Activated CD4-positive, alpha-beta T cell treated with anti-CD3 and anti-CD28 coated beads, Interleukin-2, amount 10 ng/mL, durations not matched to agents 7 days and 5 days (primary cell): ENCODE measurements around the gene DPP9. TPM values are rescaled to one million over a fixed set of nuclear protein-coding genes. Genes with fewer than 3 reads are reported as not detected.

Source experiments
- CTCF ChIA-PET: fragments of 350-600 bp; sonication (Branson Sonifier 250); formaldehyde crosslinking; loops from one replicate; lab custom pipeline; 2021; ENCODE audit warnings: antibody characterized with exemption; lab: Charles Lee
- POLR2A ChIA-PET: fragments of 350-600 bp; sonication (Branson Sonifier 250); formaldehyde crosslinking; loops from one replicate; lab custom pipeline; 2021; ENCODE audit warnings: antibody characterized with exemption; lab: Charles Lee
- DNase-seq: peaks from one replicate; pipeline ENCODE4 v3.0.0-alpha.2; 2020
- H3K27ac Mint-ChIP-seq: one replicate; pipeline ENCODE4 v1.8.0; 2021; ENCODE audit warnings: mild to moderate bottlenecking, moderate library complexity, mixed read lengths
- H3K27me3 Mint-ChIP-seq: one replicate; pipeline ENCODE4 v1.8.0; 2021; ENCODE audit warnings: mixed read lengths
- H3K36me3 Mint-ChIP-seq: one replicate; pipeline ENCODE4 v1.8.0; 2021; ENCODE audit warnings: low read depth, mixed read lengths
- H3K4me1 Mint-ChIP-seq: one replicate; pipeline ENCODE4 v1.8.0; 2021; ENCODE audit warnings: mixed read lengths
- H3K4me3 Mint-ChIP-seq: one replicate; pipeline ENCODE4 v1.8.0; 2021; ENCODE audit warnings: mild to moderate bottlenecking, moderate library complexity, mixed read lengths
- H3K9me3 Mint-ChIP-seq: one replicate; pipeline ENCODE4 v1.8.0; 2021; ENCODE audit warnings: mixed read lengths
- total RNA-seq, 2 experiments: library from RNA; stranded (reverse); gene quantifications; one replicate each; pipeline ENCODE4 v1.2.3, GENCODE V29; 2021

DPP9 gene
- total RNA-seq, result 10 to 100 TPM; 70.5 to 79.3 TPM

GRCh38 chr19:4723595-4724514, at the start of gene DPP9:
DPP9 (minus strand) TSS chr19:4723842; CDS start chr19:4719906, 3,936 bp downstream.
- H3K4me1 Mint-ChIP-seq, result peaks cover 28% of the 10 kb centered on the region
- peaks cover 9% of the 10 kb centered on the region for H3K27me3 Mint-ChIP-seq
- ChIA-PET POLR2A (interaction anchor here (1.1 kb wide), 1 partner anchor 67 kb away, joined by 3 read pairs; the partner anchor contains the start of gene FEM1A), CTCF (interaction anchor here (0.8 to 12.3 kb wide), 4 partner anchors 8 to 85 kb away, joined by 3 to 105 read pairs (median 3); partner anchors contain the start of gene FEM1A)
- no peaks in the 10 kb centered on the region for H3K9me3 Mint-ChIP-seq
- H3K36me3 Mint-ChIP-seq, result peaks cover 20% of the 10 kb centered on the region
- peak within 1 kb of the TSS; percentile 100 for H3K4me3 Mint-ChIP-seq
- peak; percentile 97 for DNase-seq
- H3K27ac Mint-ChIP-seq, result peak within 1 kb of the TSS; percentile 93

- no peaks in the 10 kb centered on the region for H3K36me3 Mint-ChIP-seq
- no peaks in the 10 kb centered on the region for H3K4me1 Mint-ChIP-seq
- CTCF ChIA-PET, result interaction anchor here (1.6 kb wide), 1 partner anchor 36 kb away, joined by 4 read pairs; no protein-coding TSS in a partner anchor
- peaks cover 7% of the 10 kb centered on the region for H3K27me3 Mint-ChIP-seq
- H3K9me3 Mint-ChIP-seq, result peaks cover 2% of the 10 kb centered on the region
- H3K4me3 Mint-ChIP-seq, result no peak overlapping the region
- POLR2A ChIA-PET, result no interaction called here
- no peak overlapping the region for H3K27ac Mint-ChIP-seq
- DNase-seq, result no peak
Observed at GRCh38 chr19:4773047-4773640, 49.5 kb upstream of the DPP9 start.

GRCh38 chr19:4772566-4772965, 48.9 kb upstream of the DPP9 start:
- POLR2A ChIA-PET, result no interaction called here
- DNase-seq, result no peak
- H3K36me3 Mint-ChIP-seq, result no peaks in the 10 kb centered on the region
- no peaks in the 10 kb centered on the region for H3K4me1 Mint-ChIP-seq
- H3K27ac Mint-ChIP-seq, result no peak overlapping the region
- CTCF ChIA-PET, result interaction anchor here (1.6 kb wide), 1 partner anchor 36 kb away, joined by 4 read pairs; no protein-coding TSS in a partner anchor
- H3K9me3 Mint-ChIP-seq, result peaks cover 3% of the 10 kb centered on the region
- peaks cover 9% of the 10 kb centered on the region for H3K27me3 Mint-ChIP-seq
- no peak overlapping the region for H3K4me3 Mint-ChIP-seq

- Mint-ChIP-seq H3K36me3 (no peaks in the 10 kb centered on the region), H3K4me1 (no peaks in the 10 kb centered on the region), H3K27me3 (peaks cover 10% of the 10 kb centered on the region), H3K27ac (no peak overlapping the region), H3K9me3 (peaks cover 3% of the 10 kb centered on the region), H3K4me3 (no peak overlapping the region)
- ChIA-PET POLR2A (no interaction called here), CTCF (interaction anchor here (0.6 to 1.9 kb wide), 3 partner anchors 22 to 422 kb away, joined by 3 to 5 read pairs (median 3); partner anchors contain the start of gene FEM1A)
- peak; percentile 85 for DNase-seq
Observed at GRCh38 chr19:4768934-4769777, 45.5 kb upstream of the DPP9 start.

GRCh38 chr19:4764393-4764660, 40.7 kb upstream of the DPP9 start:
- ChIA-PET CTCF (interaction anchor here (0.6 to 3.4 kb wide), 3 partner anchors 11 to 249 kb away, joined by 3 to 12 read pairs (median 4); partner anchors contain the start of gene FEM1A), POLR2A (no interaction called here)
- H3K4me3 Mint-ChIP-seq, result no peak overlapping the region
- H3K4me1 Mint-ChIP-seq, result peaks cover 4% of the 10 kb centered on the region
- H3K27me3 Mint-ChIP-seq, result peaks cover 23% of the 10 kb centered on the region
- DNase-seq, result no peak
- H3K36me3 Mint-ChIP-seq, result no peaks in the 10 kb centered on the region
- peaks cover 3% of the 10 kb centered on the region for H3K9me3 Mint-ChIP-seq
- no peak overlapping the region for H3K27ac Mint-ChIP-seq

- Mint-ChIP-seq H3K4me1 (peaks cover 4% of the 10 kb centered on the region), H3K27me3 (peaks cover 25% of the 10 kb centered on the region), H3K36me3 (no peaks in the 10 kb centered on the region), H3K9me3 (peaks cover under 1% of the 10 kb centered on the region), H3K27ac (no peak overlapping the region), H3K4me3 (no peak overlapping the region)
- CTCF ChIA-PET, result interaction anchor here (3.4 kb wide), 1 partner anchor 28 kb away, joined by 12 read pairs; the partner anchor contains the start of gene FEM1A
- POLR2A ChIA-PET, result no interaction called here
- DNase-seq, result no peak
Observed at GRCh38 chr19:4763021-4763420, 39.4 kb upstream of the DPP9 start.

GRCh38 chr19:4760285-4760650, 36.6 kb upstream of the DPP9 start:
- POLR2A ChIA-PET, result no interaction called here

GRCh38 chr19:4759388-4760284, 36.0 kb upstream of the DPP9 start:
- H3K4me3 Mint-ChIP-seq, result no peak overlapping the region
- POLR2A ChIA-PET, result no interaction called here
- peaks cover 4% of the 10 kb centered on the region for H3K4me1 Mint-ChIP-seq
- H3K27ac Mint-ChIP-seq, result no peak overlapping the region
- H3K36me3 Mint-ChIP-seq, result no peaks in the 10 kb centered on the region
- DNase-seq, result peak; percentile 58
- no peaks in the 10 kb centered on the region for H3K9me3 Mint-ChIP-seq
- peaks cover 26% of the 10 kb centered on the region for H3K27me3 Mint-ChIP-seq
- CTCF ChIA-PET, result interaction anchor here (1.5 kb wide), 1 partner anchor 31 kb away, joined by 4 read pairs; no protein-coding TSS in a partner anchor

More at GRCh38 chr19:4760285-4760650, 36.6 kb upstream of the DPP9 start:
- H3K4me3 Mint-ChIP-seq, result no peak overlapping the region
- H3K9me3 Mint-ChIP-seq, result no peaks in the 10 kb centered on the region
- peaks cover 26% of the 10 kb centered on the region for H3K27me3 Mint-ChIP-seq
- CTCF ChIA-PET, result interaction anchor here (1.5 kb wide), 1 partner anchor 31 kb away, joined by 4 read pairs; no protein-coding TSS in a partner anchor
- DNase-seq, result no peak
- H3K4me1 Mint-ChIP-seq, result peaks cover 4% of the 10 kb centered on the region
- H3K36me3 Mint-ChIP-seq, result no peaks in the 10 kb centered on the region
- H3K27ac Mint-ChIP-seq, result no peak overlapping the region

GRCh38 chr19:4758659-4759058, 35.0 kb upstream of the DPP9 start:
- peaks cover 4% of the 10 kb centered on the region for H3K4me1 Mint-ChIP-seq
- no peaks in the 10 kb centered on the region for H3K9me3 Mint-ChIP-seq
- no peak for DNase-seq
- H3K36me3 Mint-ChIP-seq, result no peaks in the 10 kb centered on the region
- H3K27me3 Mint-ChIP-seq, result peaks cover 22% of the 10 kb centered on the region
- ChIA-PET CTCF (no interaction called here), POLR2A (no interaction called here)
- H3K4me3 Mint-ChIP-seq, result no peak overlapping the region
- H3K27ac Mint-ChIP-seq, result no peak overlapping the region

- H3K4me3 Mint-ChIP-seq, result no peak overlapping the region
- H3K4me1 Mint-ChIP-seq, result peaks cover 4% of the 10 kb centered on the region
- no peaks in the 10 kb centered on the region for H3K36me3 Mint-ChIP-seq
- POLR2A ChIA-PET, result no interaction called here
- peaks cover 22% of the 10 kb centered on the region for H3K27me3 Mint-ChIP-seq
- H3K27ac Mint-ChIP-seq, result no peak overlapping the region
- H3K9me3 Mint-ChIP-seq, result no peaks in the 10 kb centered on the region
- no peak for DNase-seq
- CTCF ChIA-PET, result no interaction called here
Observed at GRCh38 chr19:4758082-4758481, 34.4 kb upstream of the DPP9 start.

- no peak overlapping the region for H3K27ac Mint-ChIP-seq
- ChIA-PET POLR2A (no interaction called here), CTCF (no interaction called here)
- H3K4me1 Mint-ChIP-seq, result peaks cover 3% of the 10 kb centered on the region
- H3K9me3 Mint-ChIP-seq, result no peaks in the 10 kb centered on the region
- peaks cover 16% of the 10 kb centered on the region for H3K27me3 Mint-ChIP-seq
- DNase-seq, result no peak
- no peak overlapping the region for H3K4me3 Mint-ChIP-seq
- no peaks in the 10 kb centered on the region for H3K36me3 Mint-ChIP-seq
Observed at GRCh38 chr19:4755459-4755858, 31.8 kb upstream of the DPP9 start.
